Measurements from ENCODE around the gene SDS. TPM values are rescaled to one million over a fixed set of nuclear protein-coding genes. Genes with fewer than 3 reads are reported as not detected.

SDS gene
- polyA plus RNA-seq, 1 experiment: not detected

GRCh38 chr12:113368331-113368730 lies 35.4 kb downstream of the SDS start:
- CTCF ChIA-PET: interaction anchor here (0.9 to 2.0 kb wide), 2 partner anchors 9 to 37 kb away, joined by 3 to 4 read pairs; no protein-coding TSS in a partner anchor

GRCh38 chr12:113366827-113367226 lies 36.9 kb downstream of the SDS start:
- POLR2A ChIA-PET: no interaction called here
- no peak overlapping the region for H3K4me3 ChIP-seq (ENCODE audit: low read depth, low read length)
- no peak for DNase-seq (ENCODE audit: low read depth)
- CTCF ChIA-PET: interaction anchor here (0.8 kb wide), 1 partner anchor 141 kb away, joined by 3 read pairs; no protein-coding TSS in a partner anchor
- no peaks in the 10 kb centered on the region for H3K27me3 ChIP-seq (ENCODE audit: control insufficient read depth, insufficient read depth, low read length)
- TF ChIP-seq, protein P1, sequence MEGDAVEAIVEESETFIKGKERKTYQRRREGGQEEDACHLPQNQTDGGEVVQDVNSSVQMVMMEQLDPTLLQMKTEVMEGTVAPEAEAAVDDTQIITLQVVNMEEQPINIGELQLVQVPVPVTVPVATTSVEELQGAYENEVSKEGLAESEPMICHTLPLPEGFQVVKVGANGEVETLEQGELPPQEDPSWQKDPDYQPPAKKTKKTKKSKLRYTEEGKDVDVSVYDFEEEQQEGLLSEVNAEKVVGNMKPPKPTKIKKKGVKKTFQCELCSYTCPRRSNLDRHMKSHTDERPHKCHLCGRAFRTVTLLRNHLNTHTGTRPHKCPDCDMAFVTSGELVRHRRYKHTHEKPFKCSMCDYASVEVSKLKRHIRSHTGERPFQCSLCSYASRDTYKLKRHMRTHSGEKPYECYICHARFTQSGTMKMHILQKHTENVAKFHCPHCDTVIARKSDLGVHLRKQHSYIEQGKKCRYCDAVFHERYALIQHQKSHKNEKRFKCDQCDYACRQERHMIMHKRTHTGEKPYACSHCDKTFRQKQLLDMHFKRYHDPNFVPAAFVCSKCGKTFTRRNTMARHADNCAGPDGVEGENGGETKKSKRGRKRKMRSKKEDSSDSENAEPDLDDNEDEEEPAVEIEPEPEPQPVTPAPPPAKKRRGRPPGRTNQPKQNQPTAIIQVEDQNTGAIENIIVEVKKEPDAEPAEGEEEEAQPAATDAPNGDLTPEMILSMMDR (IDR thresholded peaks at IDR 0.05; ENCODE audit: insufficient read depth, low read depth, low read length): no peak
- peaks cover 5% of the 10 kb centered on the region for H3K36me3 ChIP-seq (ENCODE audit: control insufficient read depth, insufficient read depth, low read length)

More at GRCh38 chr12:113368331-113368730, 35.4 kb downstream of the SDS start:
- TF ChIP-seq, protein P1 (IDR thresholded peaks at IDR 0.05; ENCODE audit: insufficient read depth, low read depth, low read length): no peak
- H3K36me3 ChIP-seq (ENCODE audit: control insufficient read depth, insufficient read depth, low read length): peaks cover 6% of the 10 kb centered on the region
- POLR2A ChIA-PET: no interaction called here
- H3K4me3 ChIP-seq (ENCODE audit: low read depth, low read length): no peak overlapping the region
- DNase-seq (ENCODE audit: low read depth): no peak
- H3K27me3 ChIP-seq (ENCODE audit: control insufficient read depth, insufficient read depth, low read length): no peaks in the 10 kb centered on the region

- DNase-seq (ENCODE audit: low read depth): no peak
- POLR2A ChIA-PET: no interaction called here
- TF ChIP-seq, protein P1 (IDR thresholded peaks at IDR 0.05; ENCODE audit: insufficient read depth, low read depth, low read length): no peak
- Histone ChIP-seq H3K4me3 (ENCODE audit: low read depth, low read length) (no peak overlapping the region), H3K36me3 (ENCODE audit: control insufficient read depth, insufficient read depth, low read length) (peaks cover 4% of the 10 kb centered on the region), H3K27me3 (ENCODE audit: control insufficient read depth, insufficient read depth, low read length) (no peaks in the 10 kb centered on the region)
- CTCF ChIA-PET: no interaction called here
These were observed 37.9 kb downstream of the SDS start for GRCh38 chr12:113365639-113366395.

- ChIA-PET CTCF (interaction anchor here (0.6 to 0.9 kb wide), 2 partner anchors 16 to 193 kb away, joined by 3 read pairs; no protein-coding TSS in a partner anchor), POLR2A (no interaction called here)
- H3K4me3 ChIP-seq (ENCODE audit: low read depth, low read length): no peak overlapping the region
- H3K27me3 ChIP-seq (ENCODE audit: control insufficient read depth, insufficient read depth, low read length): no peaks in the 10 kb centered on the region
- peaks cover 4% of the 10 kb centered on the region for H3K36me3 ChIP-seq (ENCODE audit: control insufficient read depth, insufficient read depth, low read length)
- DNase-seq (ENCODE audit: low read depth): no peak
- TF ChIP-seq, protein P1 (IDR thresholded peaks at IDR 0.05; ENCODE audit: insufficient read depth, low read depth, low read length): no peak
These were observed 39.0 kb downstream of the SDS start for GRCh38 chr12:113364698-113365097.

DNA sequence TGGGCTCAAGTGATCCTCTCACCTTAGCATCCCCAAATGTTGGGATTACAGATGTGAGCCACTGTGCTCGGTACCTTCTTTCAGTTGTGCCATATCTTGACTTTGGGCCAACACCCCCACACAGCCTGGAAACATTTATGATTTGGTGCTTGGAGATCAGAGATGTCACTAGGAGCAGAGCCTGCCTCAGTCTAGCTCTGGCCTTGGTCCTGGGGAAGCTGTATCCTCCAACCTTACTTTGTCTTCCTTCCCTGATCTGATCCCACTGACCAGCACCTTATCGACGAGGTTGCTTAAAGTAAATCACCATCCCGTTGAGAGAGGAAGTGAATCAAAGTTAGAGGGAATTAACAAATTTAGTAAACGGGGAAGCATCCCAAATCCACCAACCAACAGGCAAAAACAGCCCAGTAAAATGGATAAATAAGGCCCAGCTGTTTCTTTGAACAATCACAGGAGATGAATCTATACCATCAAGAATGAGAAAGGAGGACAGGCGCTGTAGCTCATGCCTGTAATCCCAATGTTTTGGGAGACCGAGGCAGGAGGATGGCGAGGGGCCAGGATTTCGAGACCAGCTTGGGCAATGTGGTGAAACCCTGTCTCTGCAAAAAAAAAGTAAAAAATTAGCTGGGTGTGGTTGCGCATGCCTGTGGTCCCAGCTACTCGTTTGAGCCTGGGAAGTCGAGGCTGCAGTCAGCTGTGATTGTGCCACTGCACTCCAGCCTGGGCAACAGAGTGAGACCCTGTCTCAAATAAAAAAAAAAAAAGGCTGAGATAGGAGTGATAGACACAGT lies 41.9 kb downstream of the SDS start:
- no peak for DNase-seq (ENCODE audit: low read depth)
- Histone ChIP-seq H3K27me3 (ENCODE audit: control insufficient read depth, insufficient read depth, low read length) (no peaks in the 10 kb centered on the region), H3K4me3 (ENCODE audit: low read depth, low read length) (no peak overlapping the region), H3K36me3 (ENCODE audit: control insufficient read depth, insufficient read depth, low read length) (peaks cover 1% of the 10 kb centered on the region; the same call in 1 of the 2 replicates)
- TF ChIP-seq, protein P1 (IDR thresholded peaks at IDR 0.05; ENCODE audit: insufficient read depth, low read depth, low read length): no peak
- ChIA-PET CTCF (interaction anchor here (0.5 to 1.3 kb wide), 4 partner anchors 11 to 57 kb away, joined by 3 to 4 read pairs (median 3); no protein-coding TSS in a partner anchor), POLR2A (no interaction called here)

Data from BJ (cell line).